H1 (cell line): ENCODE measurements around the gene WDFY3. TPM values are rescaled to one million over a fixed set of nuclear protein-coding genes. Genes with fewer than 3 reads are reported as not detected.

ENCODE experiments used
- CTCF ChIA-PET: fragments of 300-600 bp; sonication (Branson Sonifier 250); formaldehyde crosslinking; loops from one replicate; lab custom pipeline; 2021; ENCODE audit not compliant: partially characterized antibody; lab: Charles Lee
- POLR2A ChIA-PET: fragments of 300-600 bp; sonication (Branson Sonifier 250); formaldehyde crosslinking; loops from one replicate; lab custom pipeline; 2021; ENCODE audit warnings: inconsistent platforms; ENCODE audit not compliant: partially characterized antibody; lab: Charles Lee
- DNase-seq, 2 experiments: peaks; one replicate each; pipeline versions ENCODE4 v3.0.0 to v3.0.0-alpha.2; 2010 to 2022; ENCODE audit warnings: low spot score in 2 of 2, low read depth in 1 of 2, mixed read lengths in 1 of 2
- FAIRE-seq: peaks from 2 replicates; lab custom pipeline; 2011; peaks lifted over from hg19 to GRCh38; lab: Jason Lieb, UNC
- H2AFZ ChIP-seq: 2 replicates; pipeline ENCODE4 v1.8.1; 2012; ENCODE audit warnings: low read length, inconsistent platforms
- H2AK5ac ChIP-seq: 2 replicates; pipeline ENCODE4 v1.6.1; 2013; ENCODE audit warnings: low read depth, low read length
- H2BK120ac ChIP-seq: replicated peaks from 2 replicates; pipeline ENCODE3; 2013; ENCODE audit warnings: low read depth, low read length, inconsistent platforms
- H2BK12ac ChIP-seq: 2 replicates; pipeline ENCODE4 v1.6.1; 2013; ENCODE audit warnings: low read depth, low read length
- H2BK15ac ChIP-seq: 2 replicates; pipeline ENCODE4 v1.6.1; 2013; ENCODE audit warnings: low read length
- H2BK20ac ChIP-seq: 2 replicates; pipeline ENCODE4 v1.6.1; 2013; ENCODE audit warnings: low read length
- H2BK5ac ChIP-seq: 2 replicates; pipeline ENCODE4 v1.6.1; 2013; ENCODE audit warnings: low read depth, low read length
- H3K14ac ChIP-seq: 2 replicates; pipeline ENCODE4 v1.6.1; 2013; ENCODE audit warnings: inconsistent platforms; ENCODE audit not compliant: insufficient read length
- H3K18ac ChIP-seq: 2 replicates; pipeline ENCODE4 v1.6.1; 2013; ENCODE audit warnings: low read length; ENCODE audit errors: extremely low read depth
- H3K23ac ChIP-seq: 2 replicates; pipeline ENCODE4 v1.6.1; 2013; ENCODE audit warnings: inconsistent platforms; ENCODE audit not compliant: insufficient read length
- H3K23me2 ChIP-seq: 2 replicates; pipeline ENCODE4 v1.6.1; 2013; ENCODE audit warnings: low read depth, low read length
- H3K27ac ChIP-seq: 2 replicates; pipeline ENCODE4 v1.6.1; 2011; ENCODE audit warnings: low read depth, low read length, inconsistent platforms
- H3K27me3 ChIP-seq, 4 experiments: replicated peaks in 1 of 4; 1 replicate in 1 of 4; 2 replicates in 3 of 4; pipeline versions ENCODE4 v1.6.1 to v1.8.1; 2011 to 2013; ENCODE audit warnings: low read length in 3 of 4, mild to moderate bottlenecking in 3 of 4, inconsistent platforms in 2 of 4, mixed read lengths in 2 of 4, moderate library complexity in 1 of 4; ENCODE audit not compliant: control insufficient read depth in 3 of 4, insufficient read depth in 3 of 4; ENCODE audit errors: extremely low read depth in 1 of 4
- H3K36me3 ChIP-seq, 4 experiments: 2 replicates each; pipeline versions ENCODE4 v1.6.1 to v1.8.1; 2011 to 2013; ENCODE audit warnings: mild to moderate bottlenecking in 4 of 4, low read length in 3 of 4, moderate library complexity in 2 of 4, control low read depth in 1 of 4, inconsistent platforms in 1 of 4; ENCODE audit not compliant: insufficient read depth in 4 of 4, control insufficient read depth in 2 of 4
- H3K4ac ChIP-seq: replicated peaks from 2 replicates; pipeline ENCODE3; 2013; ENCODE audit warnings: low read length, low read depth, mixed read lengths, inconsistent platforms; ENCODE audit not compliant: insufficient read length
- H3K4me1 ChIP-seq, 4 experiments: replicated peaks in 1 of 4; 1 replicate in 1 of 4; 2 replicates in 3 of 4; pipeline versions ENCODE4 v1.6.1 to v1.8.1; 2011 to 2013; ENCODE audit warnings: low read length in 3 of 4, inconsistent platforms in 2 of 4, mixed read lengths in 1 of 4; ENCODE audit not compliant: insufficient read depth in 4 of 4, control insufficient read depth in 3 of 4
- H3K4me2 ChIP-seq, 2 experiments: 2 replicates each; pipeline versions ENCODE4 v1.6.1 to v1.8.1; 2011 to 2013; ENCODE audit warnings: low read depth in 2 of 2, low read length in 2 of 2, control low read depth in 1 of 2, inconsistent platforms in 1 of 2, mild to moderate bottlenecking in 1 of 2; ENCODE audit not compliant: insufficient read depth in 1 of 2
- H3K4me3 ChIP-seq, 4 experiments: fragments of 200-600, 300-600 bp in 1 of 4; sonication (generic), shearing (Covaris generic), sonication (Bioruptor Twin) in 1 of 4; 2 replicates each; pipeline versions ENCODE4 v1.5.1 to v1.8.1; 2011 to 2016; ENCODE audit warnings: low read length in 4 of 4, low read depth in 3 of 4, control low read depth in 2 of 4, inconsistent platforms in 2 of 4, mild to moderate bottlenecking in 2 of 4, mixed read lengths in 1 of 4, moderate library complexity in 1 of 4; ENCODE audit not compliant: insufficient read depth in 2 of 4; ENCODE audit errors: extremely low read depth in 1 of 4
- H3K56ac ChIP-seq: replicated peaks from 2 replicates; pipeline ENCODE3; 2013; ENCODE audit warnings: low read depth, mild to moderate bottlenecking, mixed read lengths, low read length, inconsistent platforms; ENCODE audit not compliant: insufficient read length
- H3K79me1 ChIP-seq: 2 replicates; pipeline ENCODE4 v1.6.1; 2013; ENCODE audit warnings: low read depth, low read length, control low read depth
- H3K79me2 ChIP-seq, 2 experiments: 2 replicates each; pipeline versions ENCODE4 v1.6.1 to v1.8.1; 2012 to 2013; ENCODE audit warnings: low read length in 2 of 2, mild to moderate bottlenecking in 2 of 2, inconsistent platforms in 1 of 2; ENCODE audit not compliant: insufficient read depth in 2 of 2, control insufficient read depth in 1 of 2
- H3K9ac ChIP-seq, 4 experiments: replicated peaks in 1 of 4; 1 replicate in 1 of 4; 2 replicates in 3 of 4; pipeline versions ENCODE4 v1.6.1 to v1.8.1; 2011 to 2013; ENCODE audit warnings: low read depth in 3 of 4, low read length in 3 of 4, control low read depth in 2 of 4, mild to moderate bottlenecking in 2 of 4, moderate library complexity in 2 of 4, inconsistent platforms in 1 of 4; ENCODE audit errors: extremely low read depth in 1 of 4
- H3K9me3 ChIP-seq, 2 experiments: 2 replicates each; pipeline versions ENCODE4 v1.6.1 to v1.8.1; 2012 to 2013; ENCODE audit warnings: mild to moderate bottlenecking in 2 of 2, moderate library complexity in 2 of 2, control low read depth in 1 of 2, inconsistent platforms in 1 of 2, low read depth in 1 of 2, low read length in 1 of 2, mixed read lengths in 1 of 2; ENCODE audit not compliant: insufficient read depth in 2 of 2
- H4K20me1 ChIP-seq, 2 experiments: replicated peaks in 1 of 2; 2 replicates each; pipeline versions ENCODE3 to v1.8.1; 2011 to 2013; ENCODE audit warnings: inconsistent platforms in 2 of 2, low read length in 2 of 2, mild to moderate bottlenecking in 1 of 2; ENCODE audit not compliant: insufficient read depth in 2 of 2, control insufficient read depth in 1 of 2
- H4K5ac ChIP-seq: 2 replicates; pipeline ENCODE4 v1.6.1; 2013; ENCODE audit warnings: low read length, low read depth, mixed read lengths, inconsistent platforms; ENCODE audit not compliant: insufficient read length
- H4K8ac ChIP-seq: 2 replicates; pipeline ENCODE4 v1.8.0; 2013; ENCODE audit warnings: mild to moderate bottlenecking, moderate library complexity, low read length, inconsistent platforms; ENCODE audit not compliant: insufficient read depth; ENCODE audit errors: extremely low read depth
- H4K91ac ChIP-seq: replicated peaks from 2 replicates; pipeline ENCODE3; 2013; ENCODE audit warnings: low read length, mixed read lengths, inconsistent platforms; ENCODE audit not compliant: insufficient read length
- BACH1 ChIP-seq: IDR thresholded peaks from 2 replicates; pipeline ENCODE4 v1.6.1; 2012; ENCODE audit warnings: low read length, improper control_type of control experiment
- CBX8 ChIP-seq: fragments of 300-800, 300-1000 bp; sonication (generic); IDR thresholded peaks from 2 replicates; pipeline ENCODE4 v1.7.1; 2016; ENCODE audit warnings: low read depth, low read length, borderline replicate concordance
- CTCF ChIP-seq, 3 experiments: IDR thresholded peaks; 1 replicate in 2 of 3; 2 replicates in 1 of 3; pipeline versions ENCODE4 v1.5.1 to v1.6.1; 2011; ENCODE audit warnings: low read length in 3 of 3, mild to moderate bottlenecking in 3 of 3, inconsistent platforms in 2 of 3, low read depth in 1 of 3, moderate library complexity in 1 of 3; ENCODE audit not compliant: insufficient read depth in 1 of 3; ENCODE audit errors: control extremely low read depth in 1 of 3
- EGR1 ChIP-seq: IDR thresholded peaks from 2 replicates; pipeline ENCODE4 v1.6.1; 2011; ENCODE audit warnings: low read depth, low read length, borderline replicate concordance
- HDAC2 ChIP-seq, 2 experiments: fragments of 300-600 bp in 1 of 2; sonication (generic) in 1 of 2; IDR thresholded peaks; 2 replicates each; pipeline ENCODE4 v1.6.1; 2011 to 2012; ENCODE audit warnings: low read depth in 2 of 2, low read length in 2 of 2, mild to moderate bottlenecking in 2 of 2, moderate library complexity in 2 of 2, borderline replicate concordance in 1 of 2, inconsistent platforms in 1 of 2
- KDM1A ChIP-seq: fragments of 200-600, 300-600 bp; sonication (generic); IDR thresholded peaks from 2 replicates; pipeline ENCODE4 v1.7.1; 2016; ENCODE audit warnings: mild to moderate bottlenecking, low read length, borderline replicate concordance
- RAD21 ChIP-seq, 2 experiments: IDR thresholded peaks in 1 of 2; conservative IDR thresholded peaks in 1 of 2; 2 replicates each; pipeline ENCODE4 v1.6.1; 2011; ENCODE audit warnings: low read depth in 2 of 2, low read length in 2 of 2, improper control_type of control experiment in 1 of 2, inconsistent platforms in 1 of 2, mild to moderate bottlenecking in 1 of 2, moderate library complexity in 1 of 2
- SP4 ChIP-seq: IDR thresholded peaks from 2 replicates; pipeline ENCODE4 v1.6.1; 2012; ENCODE audit warnings: low read length, inconsistent platforms
- TBP ChIP-seq: IDR thresholded peaks from 2 replicates; pipeline ENCODE4 v1.6.1; 2011; ENCODE audit warnings: low read depth, low read length, improper control_type of control experiment
- WGBS, 2 experiments: shearing (Covaris generic) in 1 of 2; methylation state at CpG; one replicate each; pipeline versions ENCODE4 v1.1.6 to v1.1.7; 2013 to 2015; ENCODE audit warnings: low lambda C conversion rate in 2 of 2, mixed read lengths in 2 of 2, inconsistent platforms in 1 of 2, low coverage in 1 of 2, missing lambda C conversion rate in 1 of 2; ENCODE audit not compliant: insufficient replicate concordance in 2 of 2, insufficient coverage in 1 of 2, insufficient read length in 1 of 2; ENCODE audit errors: extremely low coverage in 1 of 2, missing lambda C conversion rate in 1 of 2; 5-methylcytosine and 5-hydroxymethylcytosine counted together
- polyA plus RNA-seq, 7 experiments: library from polyadenylated mRNA; depleted of rRNA in 3 of 7; stranded (reverse) in 5 of 7; unstranded in 2 of 7; fragments of >200 nt in 5 of 7; fragments of 200-250 nt in 2 of 7; gene quantifications; 1 replicate in 5 of 7; 2 replicates in 1 of 7; 4 replicates in 1 of 7; pipeline versions ENCODE4 v1.2.1 to v1.2.3, GENCODE V29; 2011 to 2013; ENCODE audit warnings: missing spikeins in 2 of 7, mixed read lengths in 2 of 7
- total RNA-seq: library from RNA; stranded (reverse); fragmentation: NEBNext Ultra II Directional; extraction: Animal tissue kit (Norgen Biotek cat#: 25700); gene quantifications from 2 replicates; pipeline ENCODE4 v1.2.1, GENCODE V29; 2021
- TF ChIP-seq, protein P1 (sequence below): IDR thresholded peaks from 2 replicates; pipeline ENCODE4 v1.6.1; 2011; ENCODE audit warnings: low read length, improper control_type of control experiment

WDFY3 gene
- total and polyA plus RNA-seq, 2 of the 8 experiments (the other 6 are each of a cell fraction or from before 2014, with no cell fraction given): 25.6 to 62.4 TPM

DNA sequence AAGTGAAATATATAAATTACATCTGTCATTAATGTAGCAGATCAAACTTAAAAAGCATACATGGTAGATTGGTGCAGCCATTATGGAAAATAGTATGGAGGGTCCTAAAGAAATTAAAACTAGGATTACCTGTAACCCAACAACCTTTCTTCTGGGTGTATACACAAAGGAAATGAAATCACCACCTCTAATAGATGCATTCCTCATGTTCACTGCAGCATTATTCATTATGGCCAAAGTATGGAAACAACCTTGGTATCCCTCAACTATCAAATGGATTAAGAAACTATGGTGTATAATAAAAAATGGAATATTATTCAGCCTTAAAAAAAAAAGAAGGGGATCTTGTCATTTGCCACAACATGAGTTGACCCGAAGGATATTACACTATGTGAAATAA lies 13.7 kb downstream of the WDFY3 start:
- Histone ChIP-seq H3K23ac (no peak overlapping the region), H3K4me2 (no peak overlapping the region), H3K36me3 (no peaks in the 10 kb centered on the region), H3K14ac (no peak overlapping the region), H3K79me1 (no peaks in the 10 kb centered on the region), H2BK12ac (no peak overlapping the region), H3K4me1 (no peaks in the 10 kb centered on the region; a peak in 1 of 7 replicates), H3K27me3 (no peaks in the 10 kb centered on the region), H4K91ac (no peak overlapping the region), H3K79me2 (peaks cover 3 to 100% of the 10 kb centered on the region in 2 experiments; a peak in 3 of 4 replicates), H3K56ac (no peak overlapping the region), H2BK15ac (no peak overlapping the region), H4K5ac (no peak overlapping the region), H3K9me3 (no peaks in the 10 kb centered on the region), H2BK20ac (no peak overlapping the region), H2AK5ac (no peak overlapping the region), H3K4me3 (no peak overlapping the region), H3K9ac (no peak overlapping the region), H2BK120ac (no peak overlapping the region), H3K18ac (no peak overlapping the region), H4K20me1 (no peaks in the 10 kb centered on the region), H3K4ac (no peak overlapping the region), H2BK5ac (no peak overlapping the region), H2AFZ (no peak overlapping the region), H3K27ac (no peak overlapping the region), H4K8ac (no peak overlapping the region), H3K23me2 (no peaks in the 10 kb centered on the region)
- FAIRE-seq: no peak
- CTCF ChIA-PET: interaction anchor here (1.1 kb wide), 1 partner anchor 17 kb away, joined by 3 read pairs; no protein-coding TSS in a partner anchor
- DNase-seq: no peak
- 83% methylated on average over 1 of the region's 1 CpG; no CpG with 5 or more reads in 1 of the 2 experiments for WGBS, 2 experiments
- POLR2A ChIA-PET: interaction anchor here (1.2 kb wide), 1 partner anchor 83 kb away, joined by 4 read pairs; no protein-coding TSS in a partner anchor
- no peak for TF ChIP-seq KDM1A
- no peak for TF ChIP-seq CBX8
- TF ChIP-seq EGR1: no peak
- TF ChIP-seq SP4: no peak
- TF ChIP-seq BACH1: no peak
- no peak for TF ChIP-seq TBP
- TF ChIP-seq CTCF (IDR thresholded peaks at IDR 0.05; ENCODE audit: control extremely low read depth in 1 of 3, insufficient read depth in 1 of 3, low read depth in 1 of 3, low read length in 3 of 3): no peak
- TF ChIP-seq, protein P1, sequence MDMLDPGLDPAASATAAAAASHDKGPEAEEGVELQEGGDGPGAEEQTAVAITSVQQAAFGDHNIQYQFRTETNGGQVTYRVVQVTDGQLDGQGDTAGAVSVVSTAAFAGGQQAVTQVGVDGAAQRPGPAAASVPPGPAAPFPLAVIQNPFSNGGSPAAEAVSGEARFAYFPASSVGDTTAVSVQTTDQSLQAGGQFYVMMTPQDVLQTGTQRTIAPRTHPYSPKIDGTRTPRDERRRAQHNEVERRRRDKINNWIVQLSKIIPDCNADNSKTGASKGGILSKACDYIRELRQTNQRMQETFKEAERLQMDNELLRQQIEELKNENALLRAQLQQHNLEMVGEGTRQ: no peak
- TF ChIP-seq HDAC2 (IDR thresholded peaks at IDR 0.05; ENCODE audit: borderline replicate concordance in 1 of 2, low read depth in 2 of 2, low read length in 2 of 2): no peak
- no peak for TF ChIP-seq RAD21 (IDR thresholded peaks at IDR 0.05 in 1 of 2, conservative IDR thresholded peaks at IDR 0.05 in 1 of 2; ENCODE audit: low read depth in 2 of 2, low read length in 2 of 2)
